ENCODE results near the gene CCDC6. TPM values are rescaled to one million over a fixed set of nuclear protein-coding genes. Genes with fewer than 3 reads are reported as not detected.

CCDC6 gene
- total and polyA plus RNA-seq, 9 of the 15 experiments (the other 6 are each of a cell fraction or from before 2014, with no cell fraction given), result 10.4 to 41.0 (median 20.9) TPM

DNA sequence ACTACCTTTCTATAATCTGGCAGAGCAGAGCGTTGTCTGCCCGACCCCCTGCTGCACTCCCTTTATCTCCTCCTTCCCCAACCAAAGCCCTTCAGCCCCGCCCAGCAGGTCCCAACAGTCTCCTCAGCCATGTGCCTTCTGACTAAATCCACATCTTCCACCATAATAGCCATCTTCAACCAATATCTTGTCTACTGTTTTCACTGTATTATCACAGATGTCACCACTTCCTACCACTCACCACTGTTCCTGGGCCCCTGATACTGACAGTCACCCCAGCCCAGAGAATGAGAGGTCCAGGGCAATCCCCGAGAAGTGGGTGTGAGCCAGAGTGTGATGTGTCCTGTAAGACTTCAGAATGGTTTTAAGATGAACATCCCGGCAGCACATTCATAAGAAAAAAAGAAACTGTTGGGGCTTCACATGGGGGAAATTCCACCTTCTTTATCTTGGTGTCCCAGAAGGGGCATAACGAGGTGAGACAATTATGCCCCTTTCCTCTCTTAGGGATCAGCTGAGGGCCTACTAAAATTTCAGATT lies 25.3 kb downstream of the CCDC6 start (continued):
- TF ChIP-seq ZBTB7A (IDR thresholded peaks at IDR 0.05; ENCODE audit: borderline replicate concordance, control insufficient read depth, low read depth, low read length), result peak; percentile 35; the same call in 1 of the 2 replicates
- TF ChIP-seq CTBP1 (IDR thresholded peaks at IDR 0.05; ENCODE audit: borderline replicate concordance), result 0 out of 2 replicates have a peak, but pooled peaks have one; percentile 37
- 0 out of 2 replicates have a peak, but pooled peaks have one; percentile 76 for TF ChIP-seq HDGF (IDR thresholded peaks at IDR 0.05)
- TF ChIP-seq NCOR1 (IDR thresholded peaks at IDR 0.05), result peak; percentile 37; the same call in 1 of the 2 replicates
- TF ChIP-seq TCF3 (CRISPR knock-in tag; IDR thresholded peaks at IDR 0.05), result peak; percentile 58
- TF ChIP-seq FOXM1 (IDR thresholded peaks at IDR 0.05; ENCODE audit: low read depth), result 0 out of 2 replicates have a peak, but pooled peaks have one; percentile 12
- no peak for TF ChIP-seq FOXM1 (CRISPR knock-in tag; IDR thresholded peaks at IDR 0.05; ENCODE audit: low read depth)
- TF ChIP-seq SP2 (IDR thresholded peaks at IDR 0.05; ENCODE audit: extremely low read depth, low read depth, low read length, poor library complexity, severe bottlenecking), result no peak
- TF ChIP-seq PHB2 (IDR thresholded peaks at IDR 0.05; ENCODE audit: low read depth), result 0 out of 2 replicates have a peak, but pooled peaks have one; percentile 39
- no peak for TF ChIP-seq PHB (CRISPR knock-in tag; IDR thresholded peaks at IDR 0.05)
- TF ChIP-seq TAF7 (tag; IDR thresholded peaks at IDR 0.05), result no peak
- no peak for TF ChIP-seq SNIP1 (IDR thresholded peaks at IDR 0.05; ENCODE audit: low read depth)
- peak in 1 of 3 experiments; percentile 41 for TF ChIP-seq YY1 (IDR thresholded peaks at IDR 0.05; ENCODE audit: borderline replicate concordance in 1 of 3, control insufficient read depth in 1 of 3, extremely low read depth in 1 of 3, insufficient read depth in 3 of 3, insufficient read length in 1 of 3, insufficient replicate concordance in 2 of 3, low read depth in 1 of 3, low read length in 2 of 3)
- TF ChIP-seq NFXL1 (CRISPR knock-in tag; IDR thresholded peaks at IDR 0.05), result no peak
- 0 out of 2 replicates have a peak, but pooled peaks have one; percentile 32 for TF ChIP-seq SMARCE1 (IDR thresholded peaks at IDR 0.05)
- peak; percentile 74 for TF ChIP-seq L3MBTL2 (IDR thresholded peaks at IDR 0.05)
- TF ChIP-seq RAD51 (IDR thresholded peaks at IDR 0.05; ENCODE audit: borderline replicate concordance, low read depth), result peak; percentile 21; the same call in 1 of the 2 replicates
- TF ChIP-seq RB1 (IDR thresholded peaks at IDR 0.05; ENCODE audit: low read depth), result no peak
- TF ChIP-seq MYC (IDR thresholded peaks at IDR 0.05; ENCODE audit: low read depth, low read length), result peak; percentile 71
- TF ChIP-seq MYC (CRISPR knock-in tag; IDR thresholded peaks at IDR 0.05; ENCODE audit: borderline replicate concordance, low read depth), result no peak
- peak; percentile 76 for TF ChIP-seq EP400 (IDR thresholded peaks at IDR 0.05)
